H9 (cell line): Measurements from ENCODE around the gene TOR1B. TPM values are rescaled to one million over a fixed set of nuclear protein-coding genes. Genes with fewer than 3 reads are reported as not detected.
"Not testable (repeated sequence)": the region's sequence is repeated elsewhere in the genome, so short reads cannot be mapped to it uniquely, and the experiment has no call there.

Experiments used
- DNase-seq: peaks from one replicate; pipeline ENCODE4 v3.0.0-alpha.2; 2017
- H2AFZ ChIP-seq: one replicate; pipeline ENCODE4 v1.6.1; 2013; ENCODE audit warnings: mild to moderate bottlenecking, low read length, control low read depth, moderate library complexity
- H2AK5ac ChIP-seq: 2 replicates; pipeline ENCODE4 v1.6.1; 2013; ENCODE audit warnings: low read length, control low read depth, mixed read lengths; ENCODE audit not compliant: insufficient read length
- H2BK120ac ChIP-seq: one replicate; pipeline ENCODE4 v1.6.1; 2013; ENCODE audit warnings: low read depth, mild to moderate bottlenecking, low read length, control low read depth, inconsistent platforms; ENCODE audit not compliant: poor library complexity, severe bottlenecking
- H2BK12ac ChIP-seq: 2 replicates; pipeline ENCODE4 v1.6.1; 2013; ENCODE audit warnings: low read length, control low read depth, mixed read lengths, low read depth; ENCODE audit not compliant: insufficient read length
- H2BK15ac ChIP-seq: 2 replicates; pipeline ENCODE4 v1.6.1; 2013; ENCODE audit warnings: low read depth, low read length, control low read depth
- H2BK20ac ChIP-seq: one replicate; pipeline ENCODE4 v1.6.1; 2013; ENCODE audit warnings: low read depth, mild to moderate bottlenecking, low read length, control low read depth, inconsistent platforms; ENCODE audit not compliant: poor library complexity, severe bottlenecking
- H2BK5ac ChIP-seq: 2 replicates; pipeline ENCODE4 v1.6.1; 2013; ENCODE audit warnings: low read length, control low read depth, mixed read lengths; ENCODE audit not compliant: insufficient read length
- H3K14ac ChIP-seq: 2 replicates; pipeline ENCODE4 v1.6.1; 2013; ENCODE audit warnings: low read length, control low read depth; ENCODE audit not compliant: insufficient read depth
- H3K18ac ChIP-seq: 2 replicates; pipeline ENCODE4 v1.6.1; 2013; ENCODE audit warnings: low read depth, mild to moderate bottlenecking, mixed read lengths, low read length, control low read depth; ENCODE audit not compliant: insufficient read length
- H3K23ac ChIP-seq: 2 replicates; pipeline ENCODE4 v1.6.1; 2013; ENCODE audit warnings: low read length, control low read depth, mixed read lengths, low read depth; ENCODE audit not compliant: insufficient read length
- H3K23me2 ChIP-seq: 2 replicates; pipeline ENCODE4 v1.6.1; 2013; ENCODE audit warnings: low read depth, mild to moderate bottlenecking, mixed read lengths, low read length, control low read depth; ENCODE audit not compliant: insufficient read length, poor library complexity, severe bottlenecking
- H3K27ac ChIP-seq: 2 replicates; pipeline ENCODE4 v1.5.1; 2013; ENCODE audit warnings: low read length, control low read depth, mixed read lengths, low read depth; ENCODE audit not compliant: insufficient read length
- H3K27me3 ChIP-seq: 2 replicates; pipeline ENCODE4 v1.6.1; 2013; ENCODE audit warnings: low read length, control low read depth, inconsistent platforms; ENCODE audit not compliant: insufficient read depth
- H3K4ac ChIP-seq: 2 replicates; pipeline ENCODE4 v1.6.1; 2013; ENCODE audit warnings: low read depth, mild to moderate bottlenecking, control low read depth, inconsistent platforms, low read length, moderate library complexity
- H3K4me1 ChIP-seq: 2 replicates; pipeline ENCODE4 v1.6.1; 2013; ENCODE audit warnings: low read length, control low read depth, inconsistent platforms; ENCODE audit not compliant: insufficient read depth
- H3K4me2 ChIP-seq: 2 replicates; pipeline ENCODE4 v1.6.1; 2013; ENCODE audit warnings: low read length, control low read depth, mixed read lengths; ENCODE audit not compliant: insufficient read length, insufficient read depth
- H3K56ac ChIP-seq: 2 replicates; pipeline ENCODE4 v1.6.1; 2013; ENCODE audit warnings: low read depth, mild to moderate bottlenecking, mixed read lengths, low read length, control low read depth; ENCODE audit not compliant: insufficient read length
- H3K79me1 ChIP-seq: 2 replicates; pipeline ENCODE4 v1.6.1; 2013; ENCODE audit warnings: low read depth, mild to moderate bottlenecking, moderate library complexity, low read length, control low read depth, inconsistent platforms; ENCODE audit not compliant: insufficient read depth, poor library complexity, severe bottlenecking
- H3K79me2 ChIP-seq: 2 replicates; pipeline ENCODE4 v1.6.1; 2013; ENCODE audit warnings: low read length, control low read depth, inconsistent platforms; ENCODE audit not compliant: insufficient read depth
- H3K9ac ChIP-seq: 2 replicates; pipeline ENCODE4 v1.6.1; 2013; ENCODE audit warnings: low read length, control low read depth, mixed read lengths; ENCODE audit not compliant: insufficient read length; ENCODE audit errors: extremely low read depth
- H3K9me3 ChIP-seq: one replicate; pipeline ENCODE4 v1.6.1; 2013; ENCODE audit warnings: low read depth, low read length, inconsistent platforms; ENCODE audit not compliant: control insufficient read depth
- H3T11ph ChIP-seq: one replicate; pipeline ENCODE4 v1.6.1; 2013; ENCODE audit warnings: mild to moderate bottlenecking, low read length, control low read depth, inconsistent platforms
- H4K20me1 ChIP-seq: one replicate; pipeline ENCODE4 v1.6.1; 2013; ENCODE audit not compliant: control insufficient read depth, insufficient read length, insufficient read depth
- H4K5ac ChIP-seq: 2 replicates; pipeline ENCODE4 v1.6.1; 2013; ENCODE audit warnings: low read depth, mild to moderate bottlenecking, mixed read lengths, low read length, control low read depth; ENCODE audit not compliant: insufficient read length
- H4K8ac ChIP-seq: replicated peaks from 2 replicates; pipeline ENCODE4 v1.6.1; 2013; ENCODE audit warnings: low read length, control low read depth, mixed read lengths, low read depth; ENCODE audit not compliant: insufficient read length
- H4K91ac ChIP-seq: 2 replicates; pipeline ENCODE4 v1.6.1; 2013; ENCODE audit warnings: low read depth, mild to moderate bottlenecking, moderate library complexity, mixed read lengths, low read length, control low read depth; ENCODE audit not compliant: insufficient read length
- H3K27ac Mint-ChIP-seq, 3 experiments: 2 replicates in 2 of 3; 3 replicates in 1 of 3; pipeline ENCODE4 v1.8.0; 2020 to 2021; ENCODE audit warnings: mixed read lengths in 3 of 3, mild to moderate bottlenecking in 1 of 3, moderate library complexity in 1 of 3
- H3K27me3 Mint-ChIP-seq: 2 replicates; pipeline ENCODE4 v1.8.0; 2021; ENCODE audit warnings: low read depth, mild to moderate bottlenecking, moderate library complexity, mixed read lengths
- H3K36me3 Mint-ChIP-seq, 3 experiments: 2 replicates in 2 of 3; 3 replicates in 1 of 3; pipeline ENCODE4 v1.8.0; 2020 to 2021; ENCODE audit warnings: low read depth in 3 of 3, mixed read lengths in 3 of 3; ENCODE audit not compliant: insufficient read depth in 1 of 3
- H3K4me1 Mint-ChIP-seq, 2 experiments: 2 replicates each; pipeline ENCODE4 v1.8.0; 2020; ENCODE audit warnings: mixed read lengths in 2 of 2
- H3K4me3 Mint-ChIP-seq, 2 experiments: 2 replicates in 1 of 2; 3 replicates in 1 of 2; pipeline ENCODE4 v1.8.0; 2020 to 2021; ENCODE audit warnings: mild to moderate bottlenecking in 2 of 2, mixed read lengths in 2 of 2, moderate library complexity in 1 of 2
- H3K9me3 Mint-ChIP-seq, 2 experiments: 2 replicates in 1 of 2; 3 replicates in 1 of 2; pipeline ENCODE4 v1.8.0; 2020; ENCODE audit warnings: mild to moderate bottlenecking in 2 of 2, mixed read lengths in 2 of 2, moderate library complexity in 1 of 2
- CTCF ChIP-seq: fragments of 200-600 bp; sonication (generic); conservative IDR thresholded peaks from 3 replicates; pipeline ENCODE4 v1.8.0; 2021; ENCODE audit warnings: antibody characterized with exemption, mild to moderate bottlenecking
- whole genome bisulfite sequencing: extraction: QIAGEN DNeasy Blood & Tissue Kit; methylation state at CpG from one replicate; pipeline ENCODE4 v1.1.7; 2013; ENCODE audit warnings: missing lambda C conversion rate, low lambda C conversion rate, mixed read lengths; ENCODE audit not compliant: insufficient read length; ENCODE audit errors: extremely low coverage; 5-methylcytosine and 5-hydroxymethylcytosine counted together
- total RNA-seq: library from RNA; stranded (reverse); gene quantifications from 2 replicates; pipeline ENCODE4 v1.2.1, GENCODE V29; 2021

Gene TOR1B
- total RNA-seq, 1 experiment from 2014 or later, result 18.1 TPM

- H4K91ac ChIP-seq, result no peak overlapping the region
- H4K20me1 ChIP-seq, result no peaks in the 10 kb centered on the region
- no peak overlapping the region for H2BK12ac ChIP-seq
- Mint-ChIP-seq H3K27me3 (peaks cover 5% of the 10 kb centered on the region; the same call in 1 of the 2 replicates), H3K9me3 (no peaks in the 10 kb centered on the region), H3K4me1 (peaks cover 6 to 10% of the 10 kb centered on the region in 2 experiments; a peak in 3 of 4 replicates), H3K4me3 (no peak overlapping the region), H3K27ac (no peak overlapping the region), H3K36me3 (no peaks in the 10 kb centered on the region)
- H2BK20ac ChIP-seq, result no peak overlapping the region
- no peak overlapping the region for H2BK15ac ChIP-seq
- H2BK120ac ChIP-seq, result no peak overlapping the region
- H3K4ac ChIP-seq, result no peak overlapping the region
- no peak overlapping the region for H3K56ac ChIP-seq
- H2BK5ac ChIP-seq, result no peak overlapping the region
- H3K27me3 ChIP-seq, result no peaks in the 10 kb centered on the region
- no peak for DNase-seq
- no peak overlapping the region for H2AK5ac ChIP-seq
- H3K14ac ChIP-seq, result no peak overlapping the region
- no peak overlapping the region for H4K8ac ChIP-seq
- H3K23me2 ChIP-seq, result no peaks in the 10 kb centered on the region
- no peak for TF ChIP-seq CTCF
- H3K79me1 ChIP-seq, result no peaks in the 10 kb centered on the region
- no peaks in the 10 kb centered on the region; the same call in 1 of the 2 replicates for H3K4me1 ChIP-seq
- no peak overlapping the region for H3K9ac ChIP-seq
- H3K79me2 ChIP-seq, result no peaks in the 10 kb centered on the region
- H3T11ph ChIP-seq, result no peak overlapping the region
- H3K4me2 ChIP-seq, result no peak overlapping the region
- no peak overlapping the region for H3K18ac ChIP-seq
- H4K5ac ChIP-seq, result no peak overlapping the region
- H2AFZ ChIP-seq, result no peak overlapping the region
- H3K27ac ChIP-seq, result no peak overlapping the region
- H3K23ac ChIP-seq, result no peak overlapping the region
- H3K9me3 ChIP-seq, result no peaks in the 10 kb centered on the region
- WGBS, result no CpG with 5 or more reads among the region's 13 CpGs
These were observed 43.0 kb upstream of the TOR1B start for GRCh38 chr9:129759804-129760502.

- not testable (repeated sequence) for H3K9ac ChIP-seq, H3K27me3 ChIP-seq, H3K9me3 ChIP-seq, H4K8ac ChIP-seq, H2BK20ac ChIP-seq, H2BK5ac ChIP-seq, H3K23me2 ChIP-seq, H2AK5ac ChIP-seq, H3K27ac Mint-ChIP-seq, H3K79me1 ChIP-seq, H3K27me3 Mint-ChIP-seq, H3K36me3 Mint-ChIP-seq, H2BK12ac ChIP-seq, H3T11ph ChIP-seq, H3K9me3 Mint-ChIP-seq, H2BK120ac ChIP-seq, H3K4me1 ChIP-seq, H3K79me2 ChIP-seq, H3K4ac ChIP-seq, DNase-seq, H3K4me3 Mint-ChIP-seq, H3K18ac ChIP-seq, H3K14ac ChIP-seq, H4K20me1 ChIP-seq, H2BK15ac ChIP-seq, H3K4me2 ChIP-seq, H4K91ac ChIP-seq, H4K5ac ChIP-seq, H2AFZ ChIP-seq, H3K23ac ChIP-seq, H3K27ac ChIP-seq, H3K56ac ChIP-seq
- no CpG with 5 or more reads among the region's 7 CpGs for WGBS
- peaks cover 6 to 10% of the 10 kb centered on the region in 2 experiments; a peak in 3 of 4 replicates for H3K4me1 Mint-ChIP-seq
These were observed 42.2 kb upstream of the TOR1B start for GRCh38 chr9:129760784-129761183.
